Mucosa of rectum (tissue), 2 donors: ENCODE results near the gene CCDC124.
"Not testable (repeated sequence)": the region's sequence is repeated elsewhere in the genome, so short reads cannot be mapped to it uniquely, and the experiment has no call there.

Source experiments
- H3K27ac ChIP-seq, 2 donors: one replicate each; pipeline ENCODE4 v1.7.0; 2013; ENCODE audit warnings: inconsistent platforms in 2 of 2, low read depth in 2 of 2, low read length in 2 of 2
- H3K27me3 ChIP-seq, 2 donors: one replicate each; pipeline ENCODE4 v1.7.0; 2013; ENCODE audit warnings: low read length in 2 of 2; ENCODE audit not compliant: control insufficient read depth in 2 of 2, insufficient read depth in 2 of 2
- H3K36me3 ChIP-seq, 2 donors: one replicate each; pipeline ENCODE4 v1.7.0; 2013; ENCODE audit warnings: low read length in 2 of 2; ENCODE audit not compliant: control insufficient read depth in 2 of 2, insufficient read depth in 2 of 2
- H3K4me1 ChIP-seq, 2 donors: one replicate each; pipeline ENCODE4 v1.7.0; 2013; ENCODE audit warnings: low read length in 2 of 2, mild to moderate bottlenecking in 1 of 2; ENCODE audit not compliant: control insufficient read depth in 2 of 2, insufficient read depth in 2 of 2
- H3K4me3 ChIP-seq, 2 donors: one replicate each; pipeline ENCODE4 v1.7.0; 2013; ENCODE audit warnings: low read length in 2 of 2
- H3K9ac ChIP-seq, 2 donors: one replicate each; pipeline ENCODE4 v1.7.0; 2013; ENCODE audit warnings: low read length in 2 of 2, low read depth in 1 of 2, mild to moderate bottlenecking in 1 of 2
- H3K9me3 ChIP-seq, 2 donors: one replicate each; pipeline ENCODE4 v1.7.0; 2013; ENCODE audit warnings: low read length in 2 of 2; ENCODE audit not compliant: control insufficient read depth in 2 of 2
- donor health status: healthy.
- donor health status: Normal muscosa, but diverticular disease.

CCDC124 gene, protein sequence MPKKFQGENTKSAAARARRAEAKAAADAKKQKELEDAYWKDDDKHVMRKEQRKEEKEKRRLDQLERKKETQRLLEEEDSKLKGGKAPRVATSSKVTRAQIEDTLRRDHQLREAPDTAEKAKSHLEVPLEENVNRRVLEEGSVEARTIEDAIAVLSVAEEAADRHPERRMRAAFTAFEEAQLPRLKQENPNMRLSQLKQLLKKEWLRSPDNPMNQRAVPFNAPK

DNA sequence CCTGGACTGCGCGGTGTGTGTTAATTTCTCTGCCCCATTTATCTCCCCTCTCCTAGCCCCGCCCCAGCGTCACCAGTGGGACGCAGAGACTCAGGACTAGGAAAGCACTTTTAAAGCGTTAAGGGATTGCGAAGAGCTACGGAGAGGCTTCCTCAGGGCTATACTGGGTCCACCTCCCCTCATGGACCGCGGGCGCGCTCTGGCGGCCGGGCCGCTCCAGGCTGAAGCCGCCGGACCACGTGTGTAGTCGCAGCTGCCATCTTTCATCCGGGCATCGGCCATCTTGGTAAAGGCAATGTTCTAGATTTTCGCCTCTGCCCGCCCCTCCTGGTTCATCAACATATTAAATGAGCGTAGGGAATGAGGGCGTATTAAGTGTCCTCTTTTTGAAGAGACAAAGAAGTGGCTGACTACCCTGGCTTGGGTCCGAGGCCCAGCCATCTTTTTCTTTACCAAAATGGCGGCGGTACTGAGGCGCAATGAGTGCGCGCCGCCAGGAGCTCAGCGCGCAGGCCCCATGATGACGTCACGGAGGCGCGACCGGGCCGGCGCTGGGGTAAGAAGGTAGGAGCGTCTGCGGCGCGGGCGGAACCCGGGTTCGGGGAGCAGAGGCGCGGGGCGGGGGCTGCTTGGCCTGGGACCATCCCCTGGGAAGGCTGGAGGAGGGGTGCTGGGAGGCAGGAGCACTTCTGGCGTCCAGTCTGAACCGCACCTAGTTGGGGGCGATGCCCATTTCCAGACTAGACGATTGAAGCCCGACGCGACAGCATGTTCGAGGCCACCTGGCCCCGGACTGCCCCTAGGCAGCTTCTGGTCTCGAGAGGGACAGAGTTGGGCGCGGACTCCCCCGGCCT lies at the start of gene CCDC124:
CCDC124 (plus strand) TSS at position 531 of the 854 bp plus-strand sequence. CDS start 3,406 bp downstream, outside the sequence.
- Histone ChIP-seq H3K9ac (peak within 1 kb of the TSS; percentile 82 to 85), H3K9me3 (no peaks in the 10 kb centered on the region), H3K27ac (peak within 1 kb of the TSS; percentile 80 to 84), H3K36me3 (peaks cover 0 to 3% of the 10 kb centered on the region in 2 donors), H3K4me1 (peaks cover 10 to 11% of the 10 kb centered on the region in 2 donors), H3K4me3 (peak within 1 kb of the TSS; percentile 89 to 91), H3K27me3 (peaks cover 0 to 6% of the 10 kb centered on the region in 2 donors)

DNA sequence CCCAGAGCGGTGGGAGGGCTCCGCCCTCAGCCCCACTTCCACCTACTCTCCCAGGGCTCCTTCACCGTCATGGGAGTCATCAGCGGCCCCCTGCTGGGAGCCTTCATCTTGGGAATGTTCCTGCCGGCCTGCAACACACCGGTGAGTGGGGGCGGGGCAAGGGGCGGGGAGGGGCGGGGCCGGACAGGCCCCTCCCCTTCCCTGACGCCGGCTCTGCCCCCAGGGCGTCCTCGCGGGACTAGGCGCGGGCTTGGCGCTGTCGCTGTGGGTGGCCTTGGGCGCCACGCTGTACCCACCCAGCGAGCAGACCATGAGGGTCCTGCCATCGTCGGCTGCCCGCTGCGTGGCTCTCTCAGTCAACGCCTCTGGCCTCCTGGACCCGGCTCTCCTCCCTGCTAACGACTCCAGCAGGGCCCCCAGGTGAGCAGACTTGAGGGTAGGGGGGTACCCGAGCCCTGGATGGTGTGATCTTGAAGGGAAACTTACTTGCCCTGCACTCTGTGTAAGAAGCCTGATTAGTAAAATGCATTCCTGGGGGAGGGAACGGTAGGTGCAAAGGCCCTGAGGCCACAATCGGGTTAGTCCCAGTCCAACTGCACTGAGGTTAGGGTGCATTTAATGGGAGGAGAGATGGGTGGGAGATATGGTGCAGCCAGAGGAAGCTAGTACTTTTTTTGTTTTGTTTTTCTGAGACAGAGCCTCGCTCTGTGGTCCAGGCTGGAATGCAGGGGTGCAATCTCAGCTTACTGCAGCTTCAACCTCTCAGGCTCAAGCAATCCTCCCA lies 49.0 kb upstream of the CCDC124 start:
- Histone ChIP-seq H3K4me1 (no peaks in the 10 kb centered on the region), H3K27me3 (no peaks in the 10 kb centered on the region), H3K36me3 (no peaks in the 10 kb centered on the region), H3K9me3 (no peaks in the 10 kb centered on the region), H3K4me3 (no peak overlapping the region), H3K9ac (no peak overlapping the region), H3K27ac (no peak overlapping the region)

DNA sequence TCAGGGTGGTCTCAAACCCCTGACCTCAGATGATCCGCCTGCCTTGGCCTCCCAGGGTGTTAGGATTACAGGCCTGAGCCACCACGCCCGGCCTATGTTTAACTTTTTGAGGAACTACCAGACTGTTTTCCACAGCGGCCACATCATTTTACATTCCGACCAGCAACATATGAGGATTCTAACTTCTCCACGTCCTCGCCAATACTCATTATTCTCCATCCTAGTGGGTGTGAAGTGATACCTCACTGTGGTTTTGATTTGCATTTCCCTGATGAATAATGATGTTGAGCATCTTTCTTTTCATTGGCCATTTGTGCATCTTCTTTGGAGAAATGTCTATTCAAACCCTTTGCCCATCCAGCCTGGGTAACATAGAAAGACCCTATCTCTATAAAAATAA lies 46.3 kb upstream of the CCDC124 start:
- H3K27ac ChIP-seq, result no peak overlapping the region
- no peaks in the 10 kb centered on the region for H3K9me3 ChIP-seq
- no peaks in the 10 kb centered on the region for H3K4me1 ChIP-seq
- no peaks in the 10 kb centered on the region for H3K36me3 ChIP-seq
- H3K4me3 ChIP-seq, result no peak overlapping the region
- H3K9ac ChIP-seq, result no peak overlapping the region
- H3K27me3 ChIP-seq, result no peaks in the 10 kb centered on the region

DNA sequence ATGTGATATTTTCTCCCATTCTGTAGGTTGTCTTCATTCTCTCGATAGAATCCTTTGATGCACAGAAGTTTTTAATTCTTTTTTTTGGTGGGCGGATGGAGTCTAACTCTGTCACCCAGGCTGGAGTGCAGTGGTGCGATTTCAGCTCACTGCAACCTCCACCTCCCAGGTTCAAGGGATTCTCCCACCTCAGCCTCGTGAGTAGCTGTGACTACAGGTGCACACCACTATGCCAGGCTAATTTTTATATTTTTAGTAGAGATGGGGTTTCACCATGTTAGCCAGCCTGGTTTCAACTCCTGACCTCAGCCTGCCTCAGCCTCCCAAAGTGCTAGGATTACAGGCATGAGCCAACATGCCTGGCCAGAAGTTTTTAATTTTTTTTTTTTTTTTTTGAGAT lies 45.6 kb upstream of the CCDC124 start:
- H3K27me3 ChIP-seq, H3K4me3 ChIP-seq, H3K9ac ChIP-seq, H3K9me3 ChIP-seq, H3K36me3 ChIP-seq, H3K4me1 ChIP-seq, H3K27ac ChIP-seq: not testable (repeated sequence)

DNA sequence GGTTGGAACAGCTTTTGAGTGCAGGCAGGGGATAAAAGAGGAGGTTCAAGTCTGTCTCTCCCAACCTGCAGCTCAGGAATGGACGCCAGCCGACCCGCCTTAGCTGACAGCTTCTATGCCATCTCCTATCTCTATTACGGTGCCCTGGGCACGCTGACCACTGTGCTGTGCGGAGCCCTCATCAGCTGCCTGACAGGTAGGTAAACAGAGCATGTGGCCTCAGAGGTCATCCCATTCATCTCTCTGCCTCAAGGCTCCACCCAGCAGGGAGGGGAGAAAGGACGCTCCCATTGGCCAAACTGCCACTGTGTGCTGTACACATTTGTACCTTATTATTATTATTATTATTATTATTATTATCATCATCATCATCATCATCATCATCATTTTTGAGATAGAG lies 44.6 kb upstream of the CCDC124 start:
- Histone ChIP-seq H3K36me3 (no peaks in the 10 kb centered on the region), H3K9ac (no peak overlapping the region), H3K27me3 (no peaks in the 10 kb centered on the region), H3K27ac (no peak overlapping the region), H3K4me1 (no peaks in the 10 kb centered on the region), H3K4me3 (no peak overlapping the region), H3K9me3 (no peaks in the 10 kb centered on the region)

DNA sequence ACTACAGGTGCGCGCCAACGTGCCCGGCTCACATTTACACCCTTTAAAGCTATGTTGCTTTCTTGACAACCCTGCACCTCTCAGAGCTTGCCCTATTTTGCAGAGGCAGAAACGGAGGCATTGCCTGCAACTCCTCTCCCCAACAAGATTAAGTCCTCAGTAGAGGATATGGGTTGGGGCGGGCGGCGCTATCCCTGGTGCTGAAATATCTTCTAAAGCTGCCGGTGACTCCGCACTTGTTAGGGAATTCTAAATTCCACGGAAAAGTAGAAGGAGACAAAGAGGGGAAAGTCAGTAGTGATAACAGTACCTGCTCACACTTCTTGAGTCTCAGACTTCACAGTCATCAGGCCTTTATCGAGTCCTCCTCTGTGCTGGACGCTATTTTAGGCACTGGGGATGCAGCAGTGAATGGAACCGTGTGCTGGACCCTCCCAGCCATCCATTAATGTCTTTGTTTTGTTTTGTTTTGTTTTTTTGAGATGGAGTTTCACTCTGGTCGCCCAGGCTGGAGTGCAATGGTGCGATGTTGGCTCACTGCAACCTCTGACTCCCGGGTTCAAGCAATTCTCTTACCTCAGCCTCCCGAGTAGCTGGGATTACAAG lies 43.1 kb upstream of the CCDC124 start:
- Histone ChIP-seq H3K9me3 (no peaks in the 10 kb centered on the region), H3K9ac (no peak overlapping the region), H3K4me1 (no peaks in the 10 kb centered on the region), H3K27me3 (no peaks in the 10 kb centered on the region), H3K36me3 (no peaks in the 10 kb centered on the region), H3K27ac (no peak overlapping the region), H3K4me3 (no peak overlapping the region)

DNA sequence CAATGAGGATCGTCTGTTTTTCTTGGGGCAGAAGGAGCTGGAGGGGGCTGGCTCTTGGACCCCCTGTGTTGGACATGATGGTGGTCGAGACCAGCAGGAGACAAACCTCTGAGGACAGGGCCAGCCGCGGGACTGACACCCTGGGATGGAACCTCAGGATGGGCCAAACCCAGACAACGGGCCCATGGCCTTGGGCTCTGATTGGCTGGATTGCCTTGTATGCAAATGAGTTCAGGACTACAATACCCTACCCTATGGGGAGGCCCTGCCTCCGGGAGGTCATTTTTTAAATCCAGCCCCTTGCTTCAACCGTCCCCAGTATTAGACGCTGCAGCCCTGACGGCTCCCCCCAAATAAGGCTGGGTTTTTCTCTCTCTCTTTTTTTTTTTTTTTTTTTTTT lies 39.0 kb upstream of the CCDC124 start:
- Histone ChIP-seq H3K4me1 (no peaks in the 10 kb centered on the region), H3K4me3 (no peak overlapping the region), H3K9me3 (no peaks in the 10 kb centered on the region), H3K27me3 (no peaks in the 10 kb centered on the region), H3K36me3 (no peaks in the 10 kb centered on the region), H3K27ac (no peak overlapping the region), H3K9ac (no peak overlapping the region)

DNA sequence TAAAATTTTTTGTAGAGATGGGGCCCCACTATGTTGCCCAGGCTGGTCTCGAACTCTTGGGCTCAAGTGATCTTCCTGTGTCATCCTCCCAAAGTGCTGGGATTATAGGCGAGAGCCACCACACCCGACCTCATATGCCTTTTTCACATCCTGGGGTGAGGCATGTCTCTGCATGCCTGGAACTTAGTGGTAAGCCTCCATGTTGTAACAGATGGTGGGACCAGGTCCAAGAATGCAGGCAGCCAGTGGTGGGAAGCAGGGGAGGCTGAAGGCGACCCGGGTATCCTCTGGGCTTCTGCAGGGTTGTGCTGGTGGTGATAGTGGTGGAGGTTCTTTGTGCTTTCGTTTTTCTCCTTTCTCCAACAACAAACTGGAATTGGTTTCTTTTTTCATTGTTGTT lies 30.1 kb upstream of the CCDC124 start:
- no peak overlapping the region for H3K27ac ChIP-seq
- no peaks in the 10 kb centered on the region for H3K4me1 ChIP-seq
- no peak overlapping the region for H3K9ac ChIP-seq
- H3K27me3 ChIP-seq, result peaks cover 0 to 4% of the 10 kb centered on the region in 2 donors
- no peak overlapping the region for H3K4me3 ChIP-seq
- no peaks in the 10 kb centered on the region for H3K36me3 ChIP-seq
- no peaks in the 10 kb centered on the region for H3K9me3 ChIP-seq

DNA sequence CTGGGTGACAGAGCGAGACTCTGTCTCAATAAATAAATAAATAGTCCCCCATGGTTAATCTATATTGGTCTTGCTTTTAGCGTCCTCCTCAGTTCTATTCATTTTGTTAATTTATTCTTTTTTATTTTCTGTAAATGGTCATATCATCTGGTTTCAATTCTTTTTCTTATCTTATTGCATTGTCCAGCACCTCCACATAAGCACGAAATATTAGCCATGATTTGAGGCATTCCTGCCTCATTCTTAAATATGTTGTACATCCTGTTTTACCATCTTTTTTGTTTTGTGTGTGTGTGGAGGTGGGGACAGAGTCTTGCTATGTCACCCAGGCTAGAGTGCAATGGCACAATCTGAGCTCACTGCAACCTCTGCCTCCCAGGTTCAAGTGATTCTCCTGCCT lies 24.6 kb upstream of the CCDC124 start:
- H3K4me1 ChIP-seq, result no peaks in the 10 kb centered on the region
- no peak overlapping the region for H3K27ac ChIP-seq
- H3K9ac ChIP-seq, result no peak overlapping the region
- no peaks in the 10 kb centered on the region for H3K27me3 ChIP-seq
- H3K9me3 ChIP-seq, result no peaks in the 10 kb centered on the region
- H3K4me3 ChIP-seq, result no peak overlapping the region
- no peaks in the 10 kb centered on the region for H3K36me3 ChIP-seq
